Measurements from ENCODE around the gene LRRC23. TPM values are rescaled to one million over a fixed set of nuclear protein-coding genes. Genes with fewer than 3 reads are reported as not detected.

Gene LRRC23
- total and polyA plus RNA-seq, 2 experiments from 2014 or later: 4.3 to 4.5 TPM

- DNase-seq: peak; percentile 45
- no peaks in the 10 kb centered on the region for H3K27me3 ChIP-seq (replicated peaks; ENCODE audit: insufficient read depth)
- H3K9ac ChIP-seq: peak overlapping the region; percentile 96
- H2AFZ ChIP-seq: 0 out of 2 replicates have a peak overlapping the region, but pooled peaks have one; percentile 34
- peak overlapping the region; percentile 99 for H3K4me3 ChIP-seq
- WGBS, 2 experiments (ENCODE audit: low coverage in 1 of 2, low lambda C conversion rate in 2 of 2, missing lambda C conversion rate in 2 of 2): 1% methylated on average over 18 to 19 of the region's 19 CpGs
- H3K79me2 ChIP-seq (ENCODE audit: insufficient read depth): peaks cover 68% of the 10 kb centered on the region
- H3K36me3 ChIP-seq (ENCODE audit: low read depth): 0 out of 2 replicates have a peak, but pooled peaks cover 6% of the 10 kb centered on the region
- TF ChIP-seq EZH2phosphoT487 (IDR thresholded peaks at IDR 0.05; ENCODE audit: insufficient read depth, low read depth): no peak
- TF ChIP-seq EZH2 (IDR thresholded peaks at IDR 0.05; ENCODE audit: insufficient read depth, poor library complexity, severe bottlenecking): no peak
- peaks cover 57% of the 10 kb centered on the region for H3F3A ChIP-seq (ENCODE audit: insufficient read depth)
- peaks cover 14% of the 10 kb centered on the region; the same call in 1 of the 2 replicates for H4K20me1 ChIP-seq (ENCODE audit: insufficient read depth)
- no peaks in the 10 kb centered on the region for H3K9me2 ChIP-seq (ENCODE audit: insufficient read depth)
- in situ Hi-C loops (cut with MboI): no loop called here
- H3K4me2 ChIP-seq (ENCODE audit: unreplicated experiment): peak overlapping the region; percentile 95
- H3K27ac ChIP-seq: peak overlapping the region; percentile 56
- H3K9me3 ChIP-seq (ENCODE audit: low read depth): no peaks in the 10 kb centered on the region
- peaks cover 48% of the 10 kb centered on the region for H3K4me1 ChIP-seq (ENCODE audit: insufficient read depth)
Observed at GRCh38 chr12:6928703-6929407, 24.2 kb downstream of the LRRC23 start.

- H4K20me1 ChIP-seq (ENCODE audit: insufficient read depth): peaks cover 14% of the 10 kb centered on the region; the same call in 1 of the 2 replicates
Observed at GRCh38 chr12:6929466-6930452, 25.1 kb downstream of the LRRC23 start.

GRCh38 chr12:6932766-6933165 is 28.1 kb downstream of the LRRC23 start:
- in situ Hi-C loops (cut with MboI): no loop called here
- Histone ChIP-seq H3K4me3 (no peak overlapping the region), H3K9ac (peak overlapping the region; percentile 17), H3K79me2 (ENCODE audit: insufficient read depth) (peaks cover 86% of the 10 kb centered on the region), H2AFZ (no peak overlapping the region), H3K9me2 (ENCODE audit: insufficient read depth) (no peaks in the 10 kb centered on the region), H3F3A (ENCODE audit: insufficient read depth) (peaks cover 46% of the 10 kb centered on the region), H4K20me1 (ENCODE audit: insufficient read depth) (peaks cover 14% of the 10 kb centered on the region; the same call in 1 of the 2 replicates), H3K27me3 (replicated peaks; ENCODE audit: insufficient read depth) (no peaks in the 10 kb centered on the region), H3K36me3 (ENCODE audit: low read depth) (peaks cover 14% of the 10 kb centered on the region; the same call in 1 of the 2 replicates), H3K9me3 (ENCODE audit: low read depth) (no peaks in the 10 kb centered on the region), H3K4me1 (ENCODE audit: insufficient read depth) (peaks cover 26% of the 10 kb centered on the region), H3K4me2 (ENCODE audit: unreplicated experiment) (no peak overlapping the region), H3K27ac (0 out of 2 replicates have a peak overlapping the region, but pooled peaks have one; percentile 30)
- 14 to 17% methylated on average over 1 of the region's 1 CpG for WGBS, 2 experiments (ENCODE audit: low coverage in 1 of 2, low lambda C conversion rate in 2 of 2, missing lambda C conversion rate in 2 of 2)
- DNase-seq: no peak
- TF ChIP-seq EZH2phosphoT487 (IDR thresholded peaks at IDR 0.05; ENCODE audit: insufficient read depth, low read depth): no peak
- TF ChIP-seq EZH2 (IDR thresholded peaks at IDR 0.05; ENCODE audit: insufficient read depth, poor library complexity, severe bottlenecking): no peak

More at GRCh38 chr12:6929466-6930452, 25.1 kb downstream of the LRRC23 start:
- H3K9me2 ChIP-seq (ENCODE audit: insufficient read depth): no peaks in the 10 kb centered on the region
- in situ Hi-C loops (cut with MboI): no loop called here
- H3F3A ChIP-seq (ENCODE audit: insufficient read depth): peaks cover 58% of the 10 kb centered on the region
- H3K9ac ChIP-seq: peak overlapping the region; percentile 96
- peak overlapping the region; percentile 95 for H3K4me2 ChIP-seq (ENCODE audit: unreplicated experiment)
- H3K27me3 ChIP-seq (replicated peaks; ENCODE audit: insufficient read depth): no peaks in the 10 kb centered on the region
- no peak for DNase-seq
- H3K79me2 ChIP-seq (ENCODE audit: insufficient read depth): peaks cover 77% of the 10 kb centered on the region
- H3K27ac ChIP-seq: no peak overlapping the region
- H3K4me3 ChIP-seq: peak overlapping the region; percentile 99
- 44 to 54% methylated on average over 7 of the region's 7 CpGs for WGBS, 2 experiments (ENCODE audit: low coverage in 1 of 2, low lambda C conversion rate in 2 of 2, missing lambda C conversion rate in 2 of 2)
- H3K9me3 ChIP-seq (ENCODE audit: low read depth): no peaks in the 10 kb centered on the region
- 0 out of 2 replicates have a peak, but pooled peaks cover 9% of the 10 kb centered on the region for H3K36me3 ChIP-seq (ENCODE audit: low read depth)
- H3K4me1 ChIP-seq (ENCODE audit: insufficient read depth): peaks cover 47% of the 10 kb centered on the region
- TF ChIP-seq EZH2 (IDR thresholded peaks at IDR 0.05; ENCODE audit: insufficient read depth, poor library complexity, severe bottlenecking): no peak
- no peak overlapping the region for H2AFZ ChIP-seq

GRCh38 chr12:6934110-6934509 is 29.5 kb downstream of the LRRC23 start:
- Histone ChIP-seq H3K4me1 (ENCODE audit: insufficient read depth) (peaks cover 29% of the 10 kb centered on the region), H3K9ac (peak overlapping the region; percentile 30; the same call in 1 of the 2 replicates), H3K27me3 (replicated peaks; ENCODE audit: insufficient read depth) (no peaks in the 10 kb centered on the region), H3K36me3 (ENCODE audit: low read depth) (peaks cover 14% of the 10 kb centered on the region; the same call in 1 of the 2 replicates), H3F3A (ENCODE audit: insufficient read depth) (peaks cover 48% of the 10 kb centered on the region), H2AFZ (no peak overlapping the region), H3K4me2 (ENCODE audit: unreplicated experiment) (no peak overlapping the region), H4K20me1 (ENCODE audit: insufficient read depth) (peaks cover 14% of the 10 kb centered on the region; the same call in 1 of the 2 replicates), H3K27ac (peak overlapping the region; percentile 30), H3K9me3 (ENCODE audit: low read depth) (no peaks in the 10 kb centered on the region), H3K79me2 (ENCODE audit: insufficient read depth) (peaks cover 76% of the 10 kb centered on the region), H3K4me3 (no peak overlapping the region), H3K9me2 (ENCODE audit: insufficient read depth) (no peaks in the 10 kb centered on the region)
- in situ Hi-C loops (cut with MboI): no loop called here
- DNase-seq: peak; percentile 42
- TF ChIP-seq EZH2phosphoT487 (IDR thresholded peaks at IDR 0.05; ENCODE audit: insufficient read depth, low read depth): no peak
- no peak for TF ChIP-seq EZH2 (IDR thresholded peaks at IDR 0.05; ENCODE audit: insufficient read depth, poor library complexity, severe bottlenecking)
- 62 to 63% methylated on average over 8 of the region's 8 CpGs for WGBS, 2 experiments (ENCODE audit: low coverage in 1 of 2, low lambda C conversion rate in 2 of 2, missing lambda C conversion rate in 2 of 2)

Measured in GM23248 (cell line).